GM12892 (cell line): Measurements from ENCODE around the gene PCNT.
"Not testable (repeated sequence)": the region's sequence is repeated elsewhere in the genome, so short reads cannot be mapped to it uniquely, and the experiment has no call there.

Source experiments
- DNase-seq: peaks from one replicate; pipeline ENCODE4 v3.0.0; 2011; ENCODE audit not compliant: insufficient read length
- FAIRE-seq: peaks from 2 replicates; lab custom pipeline; 2011; peaks lifted over from hg19 to GRCh38; lab: Jason Lieb, UNC
- POLR2A ChIP-seq: IDR thresholded peaks from 2 replicates; pipeline ENCODE4 v1.6.1; 2011; ENCODE audit warnings: low read depth, low read length, control low read depth
- POLR2AphosphoS5 ChIP-seq: IDR thresholded peaks from 2 replicates; pipeline ENCODE4 v1.6.1; 2011; ENCODE audit warnings: low read depth, low read length, control low read depth
- TAF1 ChIP-seq: IDR thresholded peaks from 2 replicates; pipeline ENCODE4 v1.6.1; 2011; ENCODE audit warnings: low read depth, mild to moderate bottlenecking, control low read depth, low read length, borderline replicate concordance

Gene PCNT

DNA sequence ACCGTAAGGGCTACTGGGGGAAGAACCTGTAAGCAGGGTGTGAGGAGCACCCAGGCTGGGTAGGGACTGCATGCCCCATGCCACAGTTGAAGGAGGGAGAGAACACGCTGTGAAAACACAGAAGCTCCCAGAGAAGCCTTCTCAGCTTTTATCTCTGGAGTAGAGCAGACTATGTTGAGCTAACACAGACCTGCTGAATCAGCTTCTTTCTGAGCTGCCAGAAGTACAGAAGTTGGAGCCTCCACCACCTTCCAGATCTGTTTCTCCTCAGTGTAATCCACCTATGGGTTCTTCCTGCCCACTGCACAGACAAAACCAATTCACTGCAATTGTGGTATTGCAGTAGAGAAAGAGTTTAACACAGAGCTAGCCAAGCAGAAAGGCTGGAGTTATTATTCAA, 32.4 kb upstream of the PCNT start:
- DNase-seq (no peak), FAIRE-seq (no peak)
- TF ChIP-seq TAF1 (no peak), POLR2AphosphoS5 (no peak), POLR2A (no peak)

DNA sequence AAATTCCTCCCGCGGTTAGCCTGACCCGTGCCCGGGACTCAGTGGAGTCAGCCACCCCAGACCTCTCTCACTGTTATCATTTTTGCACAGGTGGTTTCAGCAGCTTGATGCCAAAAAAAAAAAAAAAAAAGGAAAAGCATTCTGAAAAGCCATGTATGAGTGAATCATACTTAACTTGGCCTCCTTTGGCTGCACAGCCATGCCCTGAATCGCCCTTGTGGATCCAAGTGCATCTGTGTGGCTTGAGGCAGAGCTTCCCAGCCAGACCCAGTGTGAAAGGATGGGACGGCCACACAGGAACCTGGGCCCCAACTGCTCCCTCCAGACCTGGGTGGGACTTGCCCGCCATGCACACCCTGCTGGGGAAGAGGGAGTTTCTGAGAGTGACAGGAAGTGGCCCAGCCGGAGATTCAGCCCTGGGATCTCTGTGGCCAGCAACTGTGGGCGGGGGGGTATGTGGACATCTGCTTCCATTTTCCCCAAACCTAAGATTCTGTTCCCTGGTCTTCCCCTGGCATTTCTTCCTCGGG, 29.2 kb upstream of the PCNT start:
- TF ChIP-seq POLR2A, result no peak
- no peak for TF ChIP-seq TAF1
- no peak for TF ChIP-seq POLR2AphosphoS5
- FAIRE-seq (no peak), DNase-seq (no peak)

DNA sequence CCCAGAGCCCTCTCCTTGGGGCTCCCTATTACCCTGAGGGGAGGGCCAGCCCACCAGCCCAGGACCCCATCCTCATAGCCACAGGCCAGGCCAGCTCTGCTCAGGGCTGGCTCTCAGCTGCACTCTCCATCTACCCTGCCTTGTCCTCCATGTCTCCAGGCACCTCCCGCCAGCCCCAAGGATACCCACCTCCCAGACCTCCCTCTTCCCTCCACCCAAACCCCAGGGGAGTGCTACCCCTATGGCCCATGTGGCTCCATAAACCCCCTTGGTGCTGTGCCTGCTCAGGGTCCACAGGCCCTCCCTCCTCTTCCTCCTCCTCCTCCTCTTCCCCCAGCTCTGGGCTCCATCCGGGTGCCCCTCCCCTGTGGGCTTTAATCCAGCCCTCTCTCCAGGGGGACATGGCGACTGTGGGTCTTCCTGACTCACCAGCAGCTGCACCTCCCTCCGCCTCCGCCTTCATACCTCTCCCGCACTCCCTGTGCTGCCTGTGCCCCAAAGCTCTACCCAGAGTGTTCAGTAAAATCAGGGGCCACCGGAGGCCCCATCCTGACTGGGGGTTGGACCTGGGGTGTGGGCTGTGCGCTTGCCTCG, 28.7 kb upstream of the PCNT start:
- DNase-seq, result no peak
- FAIRE-seq, result no peak
- TF ChIP-seq POLR2AphosphoS5 (no peak), TAF1 (no peak), POLR2A (no peak)

DNA sequence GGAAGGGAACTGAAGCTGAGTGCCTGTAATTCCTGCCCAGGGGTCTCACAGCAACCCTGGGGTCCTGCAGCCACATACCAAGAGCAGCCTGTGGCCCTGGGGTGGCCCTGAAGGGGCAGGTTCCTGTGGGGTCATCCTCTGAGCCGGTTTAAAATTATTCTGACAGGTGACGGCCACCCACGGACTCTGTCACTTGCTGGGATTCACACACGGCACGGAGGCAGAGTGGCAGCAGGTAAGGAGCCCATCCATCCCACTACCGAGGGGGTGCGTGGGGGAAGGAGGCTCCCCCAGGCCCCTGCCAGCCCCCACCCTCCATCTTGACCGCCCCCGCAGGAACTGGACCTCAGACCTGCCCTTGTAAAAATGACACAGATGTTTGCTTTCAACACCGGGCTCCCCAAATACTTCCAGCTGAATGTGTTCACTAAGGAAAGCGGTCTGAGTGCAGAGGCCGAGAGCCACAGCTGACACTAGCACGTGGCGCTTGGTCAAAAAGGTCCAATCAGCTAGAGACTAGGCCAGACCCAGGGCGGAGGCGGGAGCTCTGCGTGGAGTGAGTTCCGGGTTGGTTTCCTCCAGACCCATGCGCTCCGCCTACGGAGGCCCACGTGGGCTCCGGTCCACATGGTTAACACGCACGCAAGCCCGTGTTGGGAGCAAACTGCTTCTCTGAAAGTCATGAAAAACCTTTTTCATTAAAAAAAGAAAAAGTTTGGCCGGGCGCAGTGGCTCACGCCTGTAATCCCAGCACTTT, 27.8 kb upstream of the PCNT start:
- TF ChIP-seq POLR2A (peak; percentile 52; the same call in 1 of the 2 replicates), TAF1 (no peak), POLR2AphosphoS5 (no peak)
- no peak for FAIRE-seq
- no peak for DNase-seq

DNA sequence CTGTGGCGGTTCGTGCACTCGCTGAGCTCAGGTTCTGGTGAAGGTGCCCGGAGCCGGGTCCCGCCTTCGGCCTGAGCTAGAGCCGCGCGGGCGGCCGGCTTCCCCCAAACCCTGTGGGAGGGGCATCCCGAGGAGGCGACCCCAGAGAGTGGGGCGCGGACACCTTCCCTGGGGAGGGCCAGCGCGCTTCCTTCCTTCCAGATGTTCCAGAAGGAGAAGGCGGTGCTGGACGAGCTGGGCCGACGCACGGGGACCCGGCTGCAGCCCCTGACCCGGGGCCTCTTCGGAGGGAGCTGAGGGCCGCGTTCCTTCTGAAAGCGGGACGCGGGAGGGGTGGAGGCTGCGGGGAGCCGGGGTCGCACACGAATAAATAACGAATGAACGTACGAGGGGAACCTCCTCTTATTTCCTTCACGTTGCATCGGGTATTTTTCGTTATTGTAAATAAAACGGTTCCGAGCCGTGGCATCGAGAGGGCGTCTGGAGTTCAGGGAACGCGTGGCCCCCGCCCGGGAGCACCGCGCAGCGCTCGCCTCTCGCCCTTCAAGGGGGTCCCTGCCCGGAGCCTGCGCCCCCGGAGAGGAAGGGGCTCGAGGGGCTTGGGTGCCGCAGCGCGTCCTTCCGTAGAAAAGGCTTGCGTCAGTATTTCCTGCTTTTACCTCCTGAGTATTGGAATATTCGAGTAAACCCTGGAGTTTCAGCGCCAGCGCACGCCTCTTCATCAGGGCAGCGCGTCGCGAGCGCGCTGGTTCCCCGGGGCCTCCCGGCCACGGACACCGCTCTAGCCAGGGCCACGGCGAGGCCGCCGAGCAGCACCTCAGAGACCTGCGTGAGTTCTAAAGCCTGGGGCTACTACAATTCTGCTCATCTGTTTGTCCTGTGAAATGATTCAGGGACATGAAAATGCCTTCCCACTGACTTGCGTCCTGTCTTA, 26.4 kb upstream of the PCNT start:
- no peak for TF ChIP-seq POLR2AphosphoS5
- TF ChIP-seq POLR2A, result no peak; the same call in 1 of the 2 replicates
- TF ChIP-seq TAF1, result no peak
- no peak for DNase-seq
- FAIRE-seq, result no peak

DNA sequence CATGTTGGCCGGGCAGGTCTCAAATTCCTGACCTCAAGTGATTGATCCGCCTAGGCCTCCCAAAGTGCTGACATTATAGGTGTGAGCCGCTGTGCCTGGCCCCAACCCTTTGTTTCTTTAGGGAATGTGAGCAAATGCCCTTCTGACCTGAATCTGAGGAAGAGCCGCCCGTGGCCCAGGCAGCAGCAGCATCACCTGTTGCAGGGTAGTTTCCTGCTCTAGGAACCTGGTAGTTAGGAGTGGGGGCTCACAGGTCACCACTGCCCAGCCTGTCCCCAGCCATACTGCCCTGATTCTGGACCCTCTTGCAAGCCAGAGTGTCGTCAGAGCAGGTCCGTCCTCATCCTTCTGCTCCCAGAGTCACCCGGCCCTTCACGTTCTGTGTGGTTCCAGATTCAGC, 24.8 kb upstream of the PCNT start:
- DNase-seq, result no peak

DNA sequence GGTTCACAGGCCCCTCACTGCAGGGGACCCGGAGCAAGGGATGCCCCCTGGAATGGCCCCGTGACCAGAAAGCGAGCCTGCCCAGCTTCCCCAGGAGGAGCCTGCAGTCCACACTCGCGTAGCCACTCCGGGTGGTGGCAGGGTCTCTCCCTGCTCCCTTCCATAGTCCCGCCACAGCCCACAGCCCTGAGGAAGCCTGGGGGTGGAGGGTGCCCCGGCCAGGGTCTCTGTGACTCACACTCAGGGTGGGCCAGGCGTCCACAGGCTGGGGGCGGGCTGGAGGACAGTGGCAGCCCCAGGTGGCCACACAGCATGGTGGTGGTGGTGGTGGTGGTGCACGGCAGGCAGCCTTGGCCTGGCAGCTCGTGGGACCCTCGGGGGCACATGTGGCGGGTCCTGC, 22.2 kb upstream of the PCNT start:
- TF ChIP-seq POLR2AphosphoS5 (no peak), POLR2A (no peak), TAF1 (no peak)
- FAIRE-seq, result no peak

More for the DNA sequence above, 24.8 kb upstream of the PCNT start:
- TF ChIP-seq POLR2AphosphoS5 (no peak), TAF1 (no peak), POLR2A (no peak)
- no peak for FAIRE-seq

DNA sequence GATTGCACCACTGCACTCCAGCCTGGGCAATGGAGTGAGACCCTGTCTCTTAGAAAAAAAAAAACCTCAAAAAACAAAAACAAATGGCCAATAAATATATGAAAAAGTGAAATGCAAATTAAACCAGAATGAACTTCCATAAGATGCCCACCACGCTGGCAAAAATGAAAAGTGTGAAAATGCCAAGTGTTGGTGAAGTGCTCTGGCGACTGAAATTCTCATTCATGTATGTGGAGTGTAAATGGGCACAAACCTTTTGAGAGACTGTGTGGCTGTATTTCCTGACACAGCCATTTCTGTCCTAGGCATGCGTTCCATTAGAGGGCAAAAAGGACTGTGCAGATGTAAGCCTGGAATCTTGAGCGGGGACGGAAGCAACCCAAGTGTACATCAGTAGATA, 19.5 kb upstream of the PCNT start:
- TF ChIP-seq TAF1 (no peak), POLR2A (no peak), POLR2AphosphoS5 (no peak)
- DNase-seq (no peak), FAIRE-seq (no peak)

More for the DNA sequence above, 22.2 kb upstream of the PCNT start:
- no peak for DNase-seq

DNA sequence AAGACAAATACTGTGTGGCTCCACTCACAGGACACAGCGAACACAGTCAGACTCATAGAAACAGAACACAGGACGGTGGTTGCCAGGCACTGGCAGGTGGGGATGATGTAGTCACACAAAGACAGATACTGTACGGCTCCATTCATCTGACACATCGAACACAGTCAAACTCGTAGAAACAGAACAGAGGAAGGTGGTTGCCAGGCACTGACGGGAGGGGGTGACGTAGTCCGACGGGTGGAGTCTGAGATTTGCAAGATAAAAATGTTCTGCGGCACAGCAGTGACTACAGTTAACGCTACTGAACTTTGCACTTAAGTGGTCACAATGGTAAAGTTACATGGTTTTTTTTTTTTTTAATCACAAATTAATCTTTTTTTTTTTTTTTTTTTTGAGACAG, 19.0 kb upstream of the PCNT start:
- FAIRE-seq (no peak), DNase-seq (no peak)
- TF ChIP-seq POLR2AphosphoS5, result no peak
- no peak for TF ChIP-seq TAF1
- TF ChIP-seq POLR2A, result no peak

DNA sequence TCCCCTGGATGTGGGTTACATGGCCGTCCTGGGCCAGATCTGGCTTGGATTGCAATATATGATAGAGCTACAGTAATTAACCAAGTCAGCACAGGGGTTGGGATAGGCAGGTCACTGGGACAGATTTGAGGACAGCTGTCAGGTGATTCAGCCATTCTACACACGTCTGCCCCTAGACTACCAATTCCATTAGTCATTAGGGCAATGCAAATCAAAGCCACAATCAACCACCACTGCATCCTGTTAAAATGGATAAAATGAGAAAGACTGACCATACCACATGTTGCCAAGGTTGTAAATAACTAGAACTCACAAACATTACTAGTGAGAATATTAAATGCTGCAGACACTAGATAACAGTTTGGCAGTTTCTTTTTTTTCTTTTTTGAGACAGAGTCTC, 16.3 kb upstream of the PCNT start:
- FAIRE-seq (no peak), DNase-seq (no peak)
- TF ChIP-seq POLR2A, result no peak
- TF ChIP-seq TAF1, result no peak
- TF ChIP-seq POLR2AphosphoS5, result no peak

DNA sequence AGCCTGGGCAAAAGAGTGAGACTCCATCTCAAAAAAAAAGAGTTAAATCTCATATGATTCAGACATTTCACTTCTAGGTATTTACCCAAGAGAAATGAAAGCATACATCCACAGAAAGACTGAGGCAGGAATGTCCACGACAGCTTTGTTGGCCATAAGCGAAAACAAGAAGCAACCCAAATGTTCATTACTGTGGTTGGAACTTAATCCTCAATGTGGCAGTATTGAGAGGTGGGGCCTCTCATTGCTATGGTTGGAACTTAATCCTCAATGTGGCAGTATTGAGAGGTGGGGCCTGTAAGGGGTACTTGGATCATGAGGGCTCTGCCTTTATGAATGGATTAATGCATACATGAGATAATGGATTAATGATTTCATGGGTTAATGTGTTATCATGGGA, 15.5 kb upstream of the PCNT start:
- TF ChIP-seq TAF1 (no peak), POLR2A (no peak), POLR2AphosphoS5 (no peak)
- FAIRE-seq (no peak), DNase-seq (no peak)

DNA sequence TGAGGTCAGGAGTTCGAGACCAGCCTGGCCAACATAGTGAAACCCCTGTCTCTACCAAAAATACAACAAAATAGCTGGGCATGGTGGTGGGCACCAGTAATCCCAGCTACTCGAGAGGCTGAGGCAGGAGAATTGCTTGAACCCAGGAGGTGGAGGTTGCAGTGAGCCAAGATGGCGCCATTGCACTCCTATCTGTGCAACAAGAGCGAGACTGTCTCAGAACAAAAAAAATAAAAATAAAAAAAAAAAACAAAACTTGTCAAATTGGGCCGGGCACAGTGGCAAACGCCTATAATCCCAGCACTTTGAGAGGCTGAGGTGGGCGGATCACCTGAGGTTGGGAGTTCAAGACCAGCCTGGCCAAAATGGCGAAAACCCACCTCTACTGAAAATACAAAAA, 13.7 kb upstream of the PCNT start:
- DNase-seq, FAIRE-seq: not testable (repeated sequence)
